ENCODE data around the gene CPN2.

CPN2 gene

GRCh38 chr3:194351952-194352536, 916 bp upstream of the CPN2 start:
- no peak for DNase-seq

GRCh38 chr3:194350726-194351071, 429 bp downstream of the CPN2 start:
- DNase-seq = no peak

GRCh38 chr3:194348354-194348753, 2.8 kb downstream of the CPN2 start:
- no peak for DNase-seq

GRCh38 chr3:194346621-194347020, 4.5 kb downstream of the CPN2 start:
- no peak for DNase-seq

- DNase-seq = no peak
These were observed 5.1 kb downstream of the CPN2 start for GRCh38 chr3:194346035-194346434.

GRCh38 chr3:194344012-194344411, 7.1 kb downstream of the CPN2 start:
- DNase-seq = peak; percentile 76

GRCh38 chr3:194343561-194343893, 7.6 kb downstream of the CPN2 start:
- DNase-seq = no peak

- no peak for DNase-seq
These were observed 8.1 kb downstream of the CPN2 start for GRCh38 chr3:194342861-194343560.

GRCh38 chr3:194340757-194341400, 10.2 kb downstream of the CPN2 start:
- DNase-seq = no peak

GRCh38 chr3:194339840-194340239, 11.3 kb downstream of the CPN2 start:
- DNase-seq = no peak

- no peak for DNase-seq
These were observed 11.8 kb downstream of the CPN2 start for GRCh38 chr3:194339356-194339755.

- DNase-seq = no peak
These were observed 13.0 kb downstream of the CPN2 start for GRCh38 chr3:194337965-194338753.

- DNase-seq = no peak
These were observed 14.3 kb downstream of the CPN2 start for GRCh38 chr3:194336601-194337355.

GRCh38 chr3:194333981-194334320, 17.2 kb downstream of the CPN2 start:
- no peak for DNase-seq

GRCh38 chr3:194333212-194333980, 17.7 kb downstream of the CPN2 start:
- peak; percentile 94 to 95 for DNase-seq

GRCh38 chr3:194332858-194333211, 18.3 kb downstream of the CPN2 start:
- no peak for DNase-seq

- DNase-seq = no peak
These were observed 20.5 kb downstream of the CPN2 start for GRCh38 chr3:194330579-194330978.

GRCh38 chr3:194330160-194330559, 21.0 kb downstream of the CPN2 start:
- no peak for DNase-seq

- DNase-seq = no peak
These were observed 21.6 kb downstream of the CPN2 start for GRCh38 chr3:194329583-194329965.

GRCh38 chr3:194328942-194329582, 22.1 kb downstream of the CPN2 start:
- DNase-seq = no peak

- no peak for DNase-seq
These were observed 23.0 kb downstream of the CPN2 start for GRCh38 chr3:194328053-194328657.

Data from stimulated activated CD4-positive, alpha-beta T cell treated with anti-CD3 and anti-CD28 coated beads, Interleukin-2, amount 100 ng/mL, for 48 hours (primary cell).